OCI-LY1 (cell line): ENCODE measurements around the gene UQCRC2.

ENCODE experiments used
- H2AFZ ChIP-seq: fragments of 200-600 bp; sonication (generic), shearing (Covaris generic); 2 replicates; pipeline ENCODE4 v1.6.0; 2014; ENCODE audit warnings: antibody characterized with exemption, mild to moderate bottlenecking, low read length
- H3F3A ChIP-seq: fragments of 200-600 bp; sonication (generic), shearing (Covaris generic); 2 replicates; pipeline ENCODE4 v1.6.0; 2014; ENCODE audit warnings: mild to moderate bottlenecking, antibody characterized with exemption, low read length, moderate library complexity; ENCODE audit not compliant: insufficient read depth
- H3K27ac ChIP-seq: fragments of 200-600 bp; sonication (generic); 2 replicates; pipeline ENCODE4 v1.5.1; 2014; ENCODE audit warnings: low read length, mixed run types, mild to moderate bottlenecking, low read depth; ENCODE audit not compliant: poor library complexity, severe bottlenecking
- H3K27me3 ChIP-seq: fragments of 200-600 bp; sonication (generic); 2 replicates; pipeline ENCODE4 v1.6.0; 2014; ENCODE audit warnings: antibody characterized with exemption, mild to moderate bottlenecking, low read length, moderate library complexity; ENCODE audit not compliant: insufficient read depth
- H3K36me3 ChIP-seq: fragments of 200-600 bp; sonication (generic); 2 replicates; pipeline ENCODE4 v1.6.1; 2014; ENCODE audit warnings: mild to moderate bottlenecking, antibody characterized with exemption, low read length, moderate library complexity, mixed read lengths; ENCODE audit not compliant: insufficient read depth
- H3K4me1 ChIP-seq: fragments of 200-600 bp; sonication (generic); 2 replicates; pipeline ENCODE4 v1.5.1; 2014; ENCODE audit warnings: mild to moderate bottlenecking, low read length, moderate library complexity; ENCODE audit not compliant: insufficient read depth, severe bottlenecking
- H3K4me2 ChIP-seq: fragments of 200-600 bp; sonication (generic), shearing (Covaris generic); 2 replicates; pipeline ENCODE4 v1.6.1; 2014; ENCODE audit warnings: low read length
- H3K4me3 ChIP-seq: fragments of 200-600 bp; sonication (generic); 2 replicates; pipeline ENCODE4 v1.5.1; 2014; ENCODE audit warnings: low read length, low read depth, mild to moderate bottlenecking, mixed read lengths; ENCODE audit not compliant: poor library complexity, severe bottlenecking
- H3K79me2 ChIP-seq: fragments of 200-600 bp; shearing (Covaris generic); 2 replicates; pipeline ENCODE4 v1.6.1; 2016; ENCODE audit warnings: mixed run types, low read length, mixed read lengths; ENCODE audit not compliant: insufficient read depth
- H3K9ac ChIP-seq: fragments of 200-600 bp; sonication (generic), shearing (Covaris generic); 2 replicates; pipeline ENCODE4 v1.6.1; 2014; ENCODE audit warnings: mild to moderate bottlenecking, low read length, mixed read lengths
- H3K9me2 ChIP-seq: fragments of 200-600 bp; sonication (generic), shearing (Covaris generic); 2 replicates; pipeline ENCODE4 v1.6.1; 2014; ENCODE audit warnings: low read depth, mild to moderate bottlenecking, low read length, mixed read lengths
- H3K9me3 ChIP-seq: fragments of 200-600 bp; shearing (Covaris generic); 2 replicates; pipeline ENCODE4 v1.6.1; 2014; ENCODE audit warnings: low read length, mixed read lengths
- H4K20me1 ChIP-seq: fragments of 200-600 bp; sonication (generic), shearing (Covaris generic); 2 replicates; pipeline ENCODE4 v1.6.0; 2016; ENCODE audit warnings: mild to moderate bottlenecking, low read length; ENCODE audit not compliant: insufficient read depth
- EZH2 ChIP-seq: fragments of 200-600 bp; sonication (generic), shearing (Covaris generic); IDR thresholded peaks from 2 replicates; pipeline ENCODE4 v1.8.0; 2017; ENCODE audit warnings: borderline replicate concordance, mixed run types, mild to moderate bottlenecking, antibody characterized with exemption, low read length, moderate library complexity, mixed read lengths
- TF ChIP-seq, protein P1 (sequence below): fragments of 200-600 bp; sonication (generic), shearing (Covaris generic); IDR thresholded peaks from 2 replicates; pipeline ENCODE4 v1.5.1; 2017; ENCODE audit warnings: mild to moderate bottlenecking, antibody characterized with exemption, low read length, moderate library complexity, mixed read lengths

Gene UQCRC2

DNA sequence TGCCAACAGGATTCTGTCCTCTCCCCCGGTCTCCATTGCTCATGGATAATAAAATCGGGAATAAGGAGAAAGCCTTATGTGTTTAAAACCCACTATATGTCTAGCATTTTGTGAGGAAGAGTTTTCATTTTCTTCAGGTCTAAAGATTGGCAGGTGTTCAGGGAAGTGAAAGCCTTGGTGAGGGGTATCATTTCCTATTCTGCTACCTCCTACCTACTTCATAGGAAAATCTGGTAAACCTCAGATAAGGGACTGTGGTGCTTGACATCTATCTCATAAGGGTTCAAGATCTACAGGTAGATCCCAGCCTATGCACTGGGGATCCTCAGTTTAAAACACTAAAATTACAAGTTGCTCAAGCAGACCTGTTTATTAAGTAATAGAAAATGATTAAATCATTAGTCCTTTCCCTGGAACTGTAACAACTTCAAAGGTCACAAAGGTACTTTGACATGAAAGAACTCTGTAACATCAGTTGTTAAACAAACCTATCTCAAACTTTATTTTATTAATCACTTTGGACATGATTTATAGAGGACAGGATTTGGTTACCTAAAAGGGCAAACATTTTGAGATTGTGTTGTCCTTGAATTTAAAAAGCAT is 61.2 kb downstream of the UQCRC2 start:
- Histone ChIP-seq H3K79me2 (peaks cover 37% of the 10 kb centered on the region), H3K9me3 (no peaks in the 10 kb centered on the region), H2AFZ (no peak overlapping the region), H3K4me3 (no peak overlapping the region), H3F3A (0 out of 2 replicates have a peak, but pooled peaks cover 4% of the 10 kb centered on the region), H3K4me1 (peaks cover 20% of the 10 kb centered on the region), H3K27me3 (no peaks in the 10 kb centered on the region), H3K36me3 (no peaks in the 10 kb centered on the region), H3K4me2 (peak overlapping the region; percentile 26; the same call in 1 of the 2 replicates), H3K9me2 (no peaks in the 10 kb centered on the region), H3K9ac (no peak overlapping the region), H4K20me1 (no peaks in the 10 kb centered on the region), H3K27ac (no peak overlapping the region)
- no peak for TF ChIP-seq EZH2
- TF ChIP-seq, protein P1, sequence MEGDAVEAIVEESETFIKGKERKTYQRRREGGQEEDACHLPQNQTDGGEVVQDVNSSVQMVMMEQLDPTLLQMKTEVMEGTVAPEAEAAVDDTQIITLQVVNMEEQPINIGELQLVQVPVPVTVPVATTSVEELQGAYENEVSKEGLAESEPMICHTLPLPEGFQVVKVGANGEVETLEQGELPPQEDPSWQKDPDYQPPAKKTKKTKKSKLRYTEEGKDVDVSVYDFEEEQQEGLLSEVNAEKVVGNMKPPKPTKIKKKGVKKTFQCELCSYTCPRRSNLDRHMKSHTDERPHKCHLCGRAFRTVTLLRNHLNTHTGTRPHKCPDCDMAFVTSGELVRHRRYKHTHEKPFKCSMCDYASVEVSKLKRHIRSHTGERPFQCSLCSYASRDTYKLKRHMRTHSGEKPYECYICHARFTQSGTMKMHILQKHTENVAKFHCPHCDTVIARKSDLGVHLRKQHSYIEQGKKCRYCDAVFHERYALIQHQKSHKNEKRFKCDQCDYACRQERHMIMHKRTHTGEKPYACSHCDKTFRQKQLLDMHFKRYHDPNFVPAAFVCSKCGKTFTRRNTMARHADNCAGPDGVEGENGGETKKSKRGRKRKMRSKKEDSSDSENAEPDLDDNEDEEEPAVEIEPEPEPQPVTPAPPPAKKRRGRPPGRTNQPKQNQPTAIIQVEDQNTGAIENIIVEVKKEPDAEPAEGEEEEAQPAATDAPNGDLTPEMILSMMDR, result no peak

DNA sequence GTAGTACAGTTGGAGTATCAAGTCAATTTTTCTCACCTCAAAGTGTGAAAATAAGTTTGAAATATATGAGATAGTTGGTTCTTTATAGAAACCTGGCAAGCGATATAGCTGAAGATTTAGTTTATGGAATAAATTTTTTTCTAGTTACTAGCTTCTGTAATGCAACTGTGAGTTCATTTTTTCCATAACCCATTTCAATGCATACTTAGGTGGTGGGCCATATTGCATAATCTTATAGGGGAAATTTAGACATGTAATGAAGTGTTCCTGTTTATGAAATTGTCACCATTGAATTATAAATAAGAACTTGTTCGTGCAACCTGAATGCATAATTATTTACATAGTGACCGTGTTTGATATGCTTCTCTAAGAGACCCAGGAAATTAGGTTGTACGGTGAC is 63.8 kb downstream of the UQCRC2 start:
- peaks cover 19% of the 10 kb centered on the region for H3K4me1 ChIP-seq
- H3K4me2 ChIP-seq, result no peak overlapping the region
- H3K36me3 ChIP-seq, result no peaks in the 10 kb centered on the region
- H3F3A ChIP-seq, result 0 out of 2 replicates have a peak, but pooled peaks cover 4% of the 10 kb centered on the region
- no peaks in the 10 kb centered on the region for H3K9me3 ChIP-seq
- no peaks in the 10 kb centered on the region for H4K20me1 ChIP-seq
- H3K27me3 ChIP-seq, result no peaks in the 10 kb centered on the region
- H3K9ac ChIP-seq, result no peak overlapping the region
- H3K4me3 ChIP-seq, result no peak overlapping the region
- H3K79me2 ChIP-seq, result peaks cover 37% of the 10 kb centered on the region
- H3K27ac ChIP-seq, result no peak overlapping the region
- TF ChIP-seq, protein P1, result no peak
- no peak for TF ChIP-seq EZH2
- H3K9me2 ChIP-seq, result no peaks in the 10 kb centered on the region
- H2AFZ ChIP-seq, result no peak overlapping the region

DNA sequence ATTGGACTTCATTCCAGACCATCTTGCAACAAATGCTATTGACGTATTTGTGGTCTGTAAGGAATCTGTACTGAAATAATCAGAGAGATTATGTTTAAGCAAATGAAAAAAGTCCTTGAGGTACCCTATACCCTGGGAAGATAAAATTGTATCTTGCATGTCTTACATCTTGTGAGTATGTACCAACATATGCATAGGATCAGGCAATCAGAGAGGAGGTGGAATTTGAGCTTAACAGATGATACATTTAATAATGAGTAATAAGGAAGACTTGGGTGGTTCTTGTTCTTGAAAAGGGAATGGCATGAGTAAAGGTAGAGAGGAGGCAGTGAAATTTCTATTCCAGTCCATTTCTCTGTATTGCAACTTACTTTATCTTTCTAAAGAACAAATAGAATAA is 65.4 kb downstream of the UQCRC2 start:
- TF ChIP-seq, protein P1, result no peak
- no peak for TF ChIP-seq EZH2
- Histone ChIP-seq H3K27me3 (no peaks in the 10 kb centered on the region), H3K9me2 (no peaks in the 10 kb centered on the region), H3K79me2 (peaks cover 30% of the 10 kb centered on the region), H3F3A (no peaks in the 10 kb centered on the region), H3K9me3 (no peaks in the 10 kb centered on the region), H3K4me3 (no peak overlapping the region), H2AFZ (no peak overlapping the region), H3K4me2 (no peak overlapping the region), H3K27ac (no peak overlapping the region), H3K36me3 (no peaks in the 10 kb centered on the region), H4K20me1 (no peaks in the 10 kb centered on the region), H3K9ac (no peak overlapping the region), H3K4me1 (peaks cover 11% of the 10 kb centered on the region)
